Measurements from ENCODE around the gene SMCO2.

- TF ChIP-seq POLR2A (IDR thresholded peaks at IDR 0.05) (no peak), CTCF (IDR thresholded peaks at IDR 0.05) (no peak), EP300 (IDR thresholded peaks at IDR 0.05) (no peak)
Measured at GRCh38 chr12:27535318-27535717, 88.8 kb downstream of the SMCO2 start.
